ENCODE results near the gene THSD7A. TPM values are rescaled to one million over a fixed set of nuclear protein-coding genes. Genes with fewer than 3 reads are reported as not detected.

Gene THSD7A
- total and polyA plus RNA-seq, 9 of the 15 experiments (the other 6 are each of a cell fraction or from before 2014, with no cell fraction given): 0.01 to 0.02 TPM; not detected in 7

DNA sequence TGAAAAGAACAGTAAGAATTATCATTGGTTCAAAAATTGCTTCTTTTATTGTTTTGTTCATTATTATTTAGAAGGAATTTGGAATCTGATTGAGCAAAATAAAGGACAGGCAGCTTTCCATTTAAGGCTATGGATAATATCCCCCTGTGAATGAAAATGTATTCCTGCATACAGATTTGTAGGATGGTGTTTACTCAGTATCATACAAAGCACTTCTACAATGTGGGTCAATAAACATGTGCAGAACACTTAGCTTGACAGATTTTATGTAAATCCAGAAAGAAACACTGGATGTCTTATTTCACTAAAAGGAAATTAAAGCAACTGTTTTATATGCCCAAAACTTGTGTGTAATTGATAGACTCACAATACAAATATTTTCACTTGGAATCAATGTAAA, 189.7 kb downstream of the THSD7A start:
- Histone ChIP-seq H3K9me1 (ENCODE audit: control insufficient read depth, insufficient read depth, low read length) (no peaks in the 10 kb centered on the region), H3K27ac (ENCODE audit: extremely low read depth, low read depth, low read length) (no peak overlapping the region), H3K27me3 (ENCODE audit: control insufficient read depth in 2 of 2, insufficient read depth in 2 of 2, low read length in 2 of 2) (no peaks in the 10 kb centered on the region), H3K36me3 (ENCODE audit: control insufficient read depth, insufficient read depth, low read length) (no peaks in the 10 kb centered on the region), H3K9me3 (replicated peaks; ENCODE audit: control insufficient read depth, insufficient read depth, low read depth, low read length) (no peaks in the 10 kb centered on the region; the same call in 1 of the 2 replicates), H2AFZ (ENCODE audit: low read depth, low read length) (no peak overlapping the region), H3K79me2 (ENCODE audit: control insufficient read depth, insufficient read depth, low read length) (no peaks in the 10 kb centered on the region), H3K4me2 (ENCODE audit: insufficient read depth, low read length) (no peak overlapping the region), H3K9ac (ENCODE audit: insufficient read depth in 1 of 2, low read depth in 2 of 2, low read length in 2 of 2) (no peak overlapping the region), H3K4me1 (replicated peaks in 1 of 2; ENCODE audit: control insufficient read depth in 2 of 2, insufficient read depth in 2 of 2, low read length in 2 of 2) (no peaks in the 10 kb centered on the region), H4K20me1 (replicated peaks; ENCODE audit: control insufficient read depth, insufficient read depth, low read length) (no peaks in the 10 kb centered on the region), H3K4me3 (no peak overlapping the region)
- FAIRE-seq (no peak), DNase-seq (ENCODE audit: extremely low read depth in 1 of 4, low spot score in 3 of 4) (no peak), ATAC-seq (no peak)
- ChIA-PET POLR2A (no interaction called here), CTCF (ENCODE audit: low intra/inter-chr PET ratio) (no interaction called here)
- in situ Hi-C loops (cut with MboI): no loop called here
- TF ChIP-seq SOX6 (IDR thresholded peaks at IDR 0.05): no peak
- no peak for TF ChIP-seq HSF4 (CRISPR knock-in tag; IDR thresholded peaks at IDR 0.05; ENCODE audit: borderline replicate concordance)
- TF ChIP-seq YBX1 (IDR thresholded peaks at IDR 0.05): no peak
- no peak for TF ChIP-seq ZZZ3 (IDR thresholded peaks at IDR 0.05)
- no peak for TF ChIP-seq HDAC6 (IDR thresholded peaks at IDR 0.05; ENCODE audit: low read depth, low read length)
- TF ChIP-seq, protein P1, sequence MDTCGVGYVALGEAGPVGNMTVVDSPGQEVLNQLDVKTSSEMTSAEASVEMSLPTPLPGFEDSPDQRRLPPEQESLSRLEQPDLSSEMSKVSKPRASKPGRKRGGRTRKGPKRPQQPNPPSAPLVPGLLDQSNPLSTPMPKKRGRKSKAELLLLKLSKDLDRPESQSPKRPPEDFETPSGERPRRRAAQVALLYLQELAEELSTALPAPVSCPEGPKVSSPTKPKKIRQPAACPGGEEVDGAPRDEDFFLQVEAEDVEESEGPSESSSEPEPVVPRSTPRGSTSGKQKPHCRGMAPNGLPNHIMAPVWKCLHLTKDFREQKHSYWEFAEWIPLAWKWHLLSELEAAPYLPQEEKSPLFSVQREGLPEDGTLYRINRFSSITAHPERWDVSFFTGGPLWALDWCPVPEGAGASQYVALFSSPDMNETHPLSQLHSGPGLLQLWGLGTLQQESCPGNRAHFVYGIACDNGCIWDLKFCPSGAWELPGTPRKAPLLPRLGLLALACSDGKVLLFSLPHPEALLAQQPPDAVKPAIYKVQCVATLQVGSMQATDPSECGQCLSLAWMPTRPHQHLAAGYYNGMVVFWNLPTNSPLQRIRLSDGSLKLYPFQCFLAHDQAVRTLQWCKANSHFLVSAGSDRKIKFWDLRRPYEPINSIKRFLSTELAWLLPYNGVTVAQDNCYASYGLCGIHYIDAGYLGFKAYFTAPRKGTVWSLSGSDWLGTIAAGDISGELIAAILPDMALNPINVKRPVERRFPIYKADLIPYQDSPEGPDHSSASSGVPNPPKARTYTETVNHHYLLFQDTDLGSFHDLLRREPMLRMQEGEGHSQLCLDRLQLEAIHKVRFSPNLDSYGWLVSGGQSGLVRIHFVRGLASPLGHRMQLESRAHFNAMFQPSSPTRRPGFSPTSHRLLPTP (IDR thresholded peaks at IDR 0.05; ENCODE audit: borderline replicate concordance, extremely low read depth, insufficient read length): no peak
- TF ChIP-seq, protein P2, sequence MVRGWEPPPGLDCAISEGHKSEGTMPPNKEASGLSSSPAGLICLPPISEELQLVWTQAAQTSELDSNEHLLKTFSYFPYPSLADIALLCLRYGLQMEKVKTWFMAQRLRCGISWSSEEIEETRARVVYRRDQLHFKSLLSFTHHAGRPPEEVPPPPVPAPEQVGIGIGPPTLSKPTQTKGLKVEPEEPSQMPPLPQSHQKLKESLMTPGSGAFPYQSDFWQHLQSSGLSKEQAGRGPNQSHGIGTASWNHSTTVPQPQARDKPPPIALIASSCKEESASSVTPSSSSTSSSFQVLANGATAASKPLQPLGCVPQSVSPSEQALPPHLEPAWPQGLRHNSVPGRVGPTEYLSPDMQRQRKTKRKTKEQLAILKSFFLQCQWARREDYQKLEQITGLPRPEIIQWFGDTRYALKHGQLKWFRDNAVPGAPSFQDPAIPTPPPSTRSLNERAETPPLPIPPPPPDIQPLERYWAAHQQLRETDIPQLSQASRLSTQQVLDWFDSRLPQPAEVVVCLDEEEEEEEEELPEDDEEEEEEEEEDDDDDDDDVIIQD (CRISPR knock-in tag; IDR thresholded peaks at IDR 0.05): no peak
- no peak for TF ChIP-seq ZNF197 (CRISPR knock-in tag; IDR thresholded peaks at IDR 0.05; ENCODE audit: low read depth)
- no peak for TF ChIP-seq TOE1 (IDR thresholded peaks at IDR 0.05; ENCODE audit: borderline replicate concordance)
- TF ChIP-seq TOE1 (CRISPR knock-in tag; IDR thresholded peaks at IDR 0.05; ENCODE audit: borderline replicate concordance, low read depth): no peak
- TF ChIP-seq ZKSCAN3 (CRISPR knock-in tag; IDR thresholded peaks at IDR 0.05): no peak
- TF ChIP-seq, protein P3, sequence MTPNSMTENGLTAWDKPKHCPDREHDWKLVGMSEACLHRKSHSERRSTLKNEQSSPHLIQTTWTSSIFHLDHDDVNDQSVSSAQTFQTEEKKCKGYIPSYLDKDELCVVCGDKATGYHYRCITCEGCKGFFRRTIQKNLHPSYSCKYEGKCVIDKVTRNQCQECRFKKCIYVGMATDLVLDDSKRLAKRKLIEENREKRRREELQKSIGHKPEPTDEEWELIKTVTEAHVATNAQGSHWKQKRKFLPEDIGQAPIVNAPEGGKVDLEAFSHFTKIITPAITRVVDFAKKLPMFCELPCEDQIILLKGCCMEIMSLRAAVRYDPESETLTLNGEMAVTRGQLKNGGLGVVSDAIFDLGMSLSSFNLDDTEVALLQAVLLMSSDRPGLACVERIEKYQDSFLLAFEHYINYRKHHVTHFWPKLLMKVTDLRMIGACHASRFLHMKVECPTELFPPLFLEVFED (CRISPR knock-in tag; conservative IDR thresholded peaks at IDR 0.05): no peak
- no peak for TF ChIP-seq ZNF224 (CRISPR knock-in tag; IDR thresholded peaks at IDR 0.05)
- TF ChIP-seq POU5F1 (IDR thresholded peaks at IDR 0.05; ENCODE audit: borderline replicate concordance, low read depth, low read length, partially characterized antibody): no peak
- intact Hi-C loops (cut with micrococcal nuclease): no loop called here
- no TSS peak for BruUV-seq (replicated peaks)
